GM18508 (cell line): Measurements from ENCODE around the gene RBM7.

ENCODE experiments used
- ATAC-seq: cut with Tn5 transposase; IDR thresholded peaks from one replicate; pipeline ENCODE4 v1.9.1; 2021; ENCODE audit warnings: moderate number of reproducible peaks; ENCODE audit not compliant: insufficient read depth, unreplicated experiment

Gene RBM7

DNA sequence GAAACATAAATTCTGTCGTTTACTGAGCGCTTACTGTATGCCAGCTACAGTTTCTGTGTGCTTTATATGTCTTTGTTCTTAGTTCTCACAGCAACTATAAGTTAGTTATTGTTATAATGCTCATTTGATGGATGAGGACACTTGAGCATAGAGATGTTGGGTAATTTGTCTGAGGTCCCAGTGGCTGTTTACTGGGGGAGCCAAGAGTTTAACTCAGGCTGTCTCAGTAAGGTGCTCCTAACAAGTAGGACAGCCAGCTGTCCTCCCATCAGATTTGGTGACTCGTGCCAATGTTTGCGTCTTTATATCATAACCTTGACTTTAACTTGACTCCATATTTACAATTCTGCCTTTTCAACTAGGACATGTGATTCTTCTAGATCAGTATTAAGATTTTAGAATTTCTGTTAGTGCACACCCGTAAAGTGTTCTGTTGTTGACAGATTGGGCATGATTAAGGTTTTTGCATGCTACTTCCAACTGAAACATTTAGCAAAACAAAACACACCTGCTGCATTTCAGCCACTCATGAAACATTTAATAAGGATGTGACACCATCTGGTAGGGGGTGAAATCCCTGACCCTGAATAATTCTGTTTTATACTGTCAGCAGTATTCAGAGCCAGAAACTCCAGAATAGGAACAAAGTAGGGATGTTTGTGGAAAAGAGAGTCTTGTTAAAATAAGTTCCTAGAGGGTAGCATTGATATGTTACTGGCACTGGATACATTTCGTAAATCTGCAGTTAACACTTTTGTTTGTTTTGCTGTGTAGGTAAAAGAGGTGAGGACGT lies 40.7 kb downstream of the RBM7 start:
- ATAC-seq, result no peak

DNA sequence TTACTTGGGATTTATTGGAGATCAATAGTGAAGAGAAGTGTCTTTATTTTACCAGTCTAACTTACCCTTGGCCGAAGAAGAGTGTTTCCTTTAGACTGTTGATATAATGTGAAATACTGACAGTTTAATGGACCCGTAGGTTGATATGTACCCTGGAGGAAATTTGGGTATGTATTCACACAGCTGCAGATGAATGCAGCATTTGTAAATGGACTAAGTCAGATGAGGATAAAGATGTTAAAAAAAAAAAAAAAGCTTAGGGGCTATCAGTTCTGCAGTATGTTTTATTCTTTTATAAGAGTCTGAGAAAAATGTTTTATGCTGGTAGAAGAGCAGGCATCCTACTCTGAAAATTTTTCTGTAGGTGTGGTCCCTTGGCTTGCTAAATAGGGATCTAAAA lies 41.5 kb downstream of the RBM7 start:
- ATAC-seq, result no peak

DNA sequence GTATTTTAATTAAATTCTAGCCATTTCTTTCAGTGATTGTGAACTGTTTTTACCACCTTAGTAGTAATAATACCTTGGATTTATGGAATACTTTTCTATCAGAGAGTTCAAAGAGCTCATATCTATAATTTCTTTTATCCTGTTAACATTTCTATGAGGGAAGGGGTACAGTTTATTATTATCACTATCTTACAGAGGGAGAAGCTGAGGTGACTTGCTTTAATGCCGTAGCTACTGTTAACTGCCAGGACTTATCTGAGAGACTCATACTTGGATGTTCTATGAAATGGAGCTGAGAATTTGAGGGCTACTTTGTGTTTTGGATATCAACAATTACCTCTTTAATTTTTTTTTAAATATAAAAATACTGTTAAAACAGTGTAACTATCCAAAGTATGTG lies 42.1 kb downstream of the RBM7 start:
- ATAC-seq, result no peak

DNA sequence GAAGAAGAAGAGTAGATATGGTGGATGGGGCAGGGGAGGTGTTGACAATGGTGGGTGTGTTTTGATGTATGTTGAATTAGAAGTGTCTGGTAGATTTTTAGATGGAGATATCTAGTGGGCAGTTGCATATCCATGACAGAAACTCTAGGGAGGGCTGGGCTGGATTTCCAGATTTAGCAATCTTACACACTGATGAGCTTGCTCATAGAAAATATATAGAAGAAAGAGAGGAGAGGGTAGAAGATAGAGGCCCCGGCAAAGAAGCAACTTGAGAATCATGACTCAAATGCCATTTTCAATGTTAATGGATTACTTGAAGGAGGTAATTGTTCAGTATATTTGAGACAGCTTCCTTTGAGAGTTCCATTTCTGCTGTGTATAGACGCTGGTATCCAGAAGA lies 47.0 kb downstream of the RBM7 start:
- ATAC-seq, result no peak

DNA sequence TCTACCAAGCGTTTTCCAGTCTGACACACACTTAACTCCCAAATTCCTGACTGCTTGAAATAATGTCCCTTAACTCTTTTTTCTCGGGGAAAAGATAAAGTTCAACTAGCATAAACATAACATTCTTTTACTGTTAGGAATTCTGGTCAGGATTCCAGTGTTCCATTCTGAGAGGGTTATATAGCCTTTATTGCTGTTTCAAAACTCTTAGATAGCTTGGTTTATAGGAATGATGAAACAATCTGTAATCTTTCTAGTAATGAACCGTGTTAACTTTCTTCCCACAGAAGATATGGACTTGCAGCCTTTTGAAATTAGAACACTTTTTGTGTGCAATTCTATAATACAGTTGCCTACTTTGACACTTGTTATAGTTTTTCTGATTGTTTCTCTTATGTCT lies 47.4 kb downstream of the RBM7 start:
- no peak for ATAC-seq

DNA sequence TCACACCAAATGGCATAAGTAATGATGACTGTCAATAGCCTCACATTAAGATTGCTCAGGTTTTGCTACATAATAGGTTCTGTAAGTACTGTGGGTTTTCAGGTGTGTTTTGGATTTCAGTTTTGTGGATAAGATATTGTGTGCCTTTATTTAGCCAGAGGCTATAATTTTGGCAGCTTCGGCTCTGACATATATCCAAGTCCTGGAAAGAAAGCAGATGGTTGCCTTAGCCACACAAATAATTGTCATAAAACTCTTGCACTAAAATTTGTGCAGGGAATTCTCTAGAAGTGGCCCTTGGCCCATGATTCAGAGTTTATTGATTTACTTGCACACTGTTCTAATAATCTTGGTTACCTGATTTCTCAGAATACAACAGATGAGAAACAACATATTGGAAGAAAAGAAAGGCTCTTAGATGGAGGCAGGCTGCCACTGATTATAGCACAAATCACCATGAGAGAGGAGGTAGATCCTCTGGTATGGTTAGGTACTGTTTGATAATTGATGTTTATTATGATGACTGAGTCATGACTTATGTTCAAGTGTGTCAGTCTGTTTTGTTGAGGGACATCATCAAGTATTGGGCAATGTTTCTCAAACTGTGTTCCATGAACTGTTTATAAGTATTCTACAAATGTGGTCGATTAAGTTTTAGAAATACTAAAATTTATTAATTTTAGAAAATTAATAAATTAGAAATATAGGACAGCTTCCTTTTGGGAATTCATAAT lies 48.5 kb downstream of the RBM7 start:
- no peak for ATAC-seq

DNA sequence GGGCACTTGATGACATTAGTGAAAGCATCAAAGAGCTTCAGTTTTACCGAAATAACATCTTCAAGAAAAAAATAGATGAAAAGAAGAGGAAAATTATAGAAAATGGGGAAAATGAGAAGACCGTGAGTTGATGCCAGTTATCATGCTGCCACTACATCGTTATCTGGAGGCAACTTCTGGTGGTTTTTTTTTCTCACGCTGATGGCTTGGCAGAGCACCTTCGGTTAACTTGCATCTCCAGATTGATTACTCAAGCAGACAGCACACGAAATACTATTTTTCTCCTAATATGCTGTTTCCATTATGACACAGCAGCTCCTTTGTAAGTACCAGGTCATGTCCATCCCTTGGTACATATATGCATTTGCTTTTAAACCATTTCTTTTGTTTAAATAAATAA lies 49.4 kb downstream of the RBM7 start:
- ATAC-seq, result no peak

DNA sequence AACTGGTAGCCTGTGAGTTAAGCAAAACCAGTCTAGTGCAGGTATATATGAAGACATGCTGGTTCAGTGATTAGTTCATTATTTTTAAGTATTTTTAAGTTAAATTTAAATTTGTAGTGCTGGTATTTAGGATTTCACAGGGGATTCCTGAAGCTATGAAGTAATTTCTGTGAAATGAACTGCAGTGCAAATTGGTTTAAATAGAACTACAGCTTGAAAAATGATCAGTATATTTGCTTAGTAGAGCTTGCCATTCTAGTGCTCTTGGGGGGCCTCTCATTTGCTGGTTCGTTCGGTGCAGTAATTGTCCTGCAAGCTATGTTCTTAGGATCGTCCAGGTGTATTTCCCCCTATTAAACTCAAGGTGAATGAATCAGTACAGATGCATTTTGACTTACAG lies 51.9 kb downstream of the RBM7 start:
- ATAC-seq, result no peak
